HEK293T (cell line): ENCODE results near the gene ESYT3.

Source experiments
- ARNT ChIP-seq: fragments of 450-650 bp; IDR thresholded peaks from 2 replicates; pipeline ENCODE4 v1.6.1; 2017; ENCODE audit warnings: mild to moderate bottlenecking
- BHLHE40 ChIP-seq: fragments of 450-650 bp; IDR thresholded peaks from 2 replicates; pipeline ENCODE4 v1.6.1; 2016; ENCODE audit warnings: mild to moderate bottlenecking, moderate library complexity, borderline replicate concordance
- ELF4 ChIP-seq: fragments of 450-650 bp; IDR thresholded peaks from 2 replicates; pipeline ENCODE4 v1.6.1; 2017; ENCODE audit warnings: antibody characterized with exemption
- FOXA1 ChIP-seq: fragments of 450-650 bp; IDR thresholded peaks from 2 replicates; pipeline ENCODE4 v1.6.1; 2016; ENCODE audit warnings: mild to moderate bottlenecking
- LEF1 ChIP-seq: fragments of 450-650 bp; IDR thresholded peaks from 2 replicates; pipeline ENCODE4 v1.6.1; 2017; ENCODE audit warnings: mild to moderate bottlenecking, borderline replicate concordance
- NFRKB ChIP-seq: fragments of 450-650 bp; IDR thresholded peaks from 2 replicates; pipeline ENCODE4 v1.6.1; 2016; ENCODE audit warnings: mild to moderate bottlenecking, moderate library complexity
- PKNOX1 ChIP-seq: fragments of 450-650 bp; IDR thresholded peaks from 2 replicates; pipeline ENCODE4 v1.6.1; 2016
- SUZ12 ChIP-seq: fragments of 450-650 bp; IDR thresholded peaks from 2 replicates; pipeline ENCODE4 v1.6.1; 2016; ENCODE audit warnings: mild to moderate bottlenecking
- TARDBP ChIP-seq: fragments of 450-650 bp; IDR thresholded peaks from 2 replicates; pipeline ENCODE4 v1.6.1; 2016

- TF ChIP-seq FOXA1 (no peak), NFRKB (no peak), SUZ12 (no peak), ARNT (no peak), ELF4 (no peak), PKNOX1 (no peak), LEF1 (no peak), TARDBP (no peak), BHLHE40 (no peak)
Observed at GRCh38 chr3:138441256-138441655, 6.8 kb downstream of the ESYT3 start.
